C4-2B (cell line): ENCODE results near the gene PTGES3L.
A peak's percentile ranks its signal among the peaks of the same experiment; 100 is the strongest.

Source experiments
- H3K27ac ChIP-seq: fragments of 450-650 bp; 2 replicates; pipeline ENCODE4 v1.5.1; 2017
- CTCF ChIP-seq: fragments of 450-650 bp; conservative IDR thresholded peaks from 2 replicates; pipeline ENCODE4 v1.5.1; 2017; ENCODE audit warnings: mild to moderate bottlenecking
- ZFX ChIP-seq: fragments of 450-650 bp; IDR thresholded peaks from 2 replicates; pipeline ENCODE4 v1.6.1; 2017

Gene PTGES3L

GRCh38 chr17:43024407-43025289, 44.8 kb upstream of the PTGES3L start, which contains the start of gene RND2:
Gene RND2 (plus strand): TSS chr17:43025231. CDS start chr17:43025348, 117 bp downstream.
- no peak within 1 kb of the TSS for H3K27ac ChIP-seq
- no peak for TF ChIP-seq ZFX
- TF ChIP-seq CTCF = no peak

GRCh38 chr17:43021741-43022512, 42.0 kb upstream of the PTGES3L start, which contains the start of gene VAT1:
Gene VAT1 (minus strand): TSS chr17:43022385. CDS start chr17:43022322, 63 bp downstream.
- H3K27ac ChIP-seq = peak within 1 kb of the TSS; percentile 42
- TF ChIP-seq CTCF (no peak), ZFX (peak; percentile 42; the same call in 1 of the 2 replicates)

GRCh38 chr17:43020789-43021740, 41.2 kb upstream of the PTGES3L start:
- no peak for TF ChIP-seq CTCF
- no peak for TF ChIP-seq ZFX
- peak overlapping the region; percentile 42; the same call in 1 of the 2 replicates for H3K27ac ChIP-seq

- no peak overlapping the region for H3K27ac ChIP-seq
- no peak for TF ChIP-seq ZFX
- no peak for TF ChIP-seq CTCF
These were observed 40.2 kb upstream of the PTGES3L start for GRCh38 chr17:43020030-43020621.

- TF ChIP-seq ZFX (no peak), CTCF (no peak)
- no peak overlapping the region for H3K27ac ChIP-seq
These were observed 39.5 kb upstream of the PTGES3L start for GRCh38 chr17:43019418-43019817.

- no peak overlapping the region for H3K27ac ChIP-seq
- TF ChIP-seq ZFX (no peak), CTCF (no peak)
These were observed 39.1 kb upstream of the PTGES3L start for GRCh38 chr17:43018932-43019331.
